Activated T-helper 17 cell treated with anti-CD3 and anti-CD28 coated beads, Interleukin-2, amount 50 U/mL, for 72 hours (primary cell): ENCODE data around the gene NFIB. TPM values are rescaled to one million over a fixed set of nuclear protein-coding genes. Genes with fewer than 3 reads are reported as not detected.
A peak's percentile ranks its signal among the peaks of the same experiment; 100 is the strongest.

ENCODE experiments used
- ATAC-seq: fragments of 150-1000 bp; cut with Tn5 transposase; replicated peaks from 2 replicates; pipeline ENCODE4 v1.10.0; 2021; ENCODE audit warnings: mild to moderate bottlenecking, moderate library complexity
- H3K27ac Mint-ChIP-seq: one replicate; pipeline ENCODE4 v1.8.0; 2022; ENCODE audit warnings: mixed read lengths
- H3K27me3 Mint-ChIP-seq: one replicate; pipeline ENCODE4 v1.8.0; 2022; ENCODE audit warnings: mixed read lengths
- H3K36me3 Mint-ChIP-seq: one replicate; pipeline ENCODE4 v1.8.0; 2022; ENCODE audit warnings: low read depth, mild to moderate bottlenecking, mixed read lengths
- H3K4me1 Mint-ChIP-seq: one replicate; pipeline ENCODE4 v1.8.0; 2022; ENCODE audit warnings: mixed read lengths
- H3K4me3 Mint-ChIP-seq: one replicate; pipeline ENCODE4 v1.8.0; 2022; ENCODE audit warnings: mild to moderate bottlenecking, mixed read lengths
- H3K9me3 Mint-ChIP-seq: one replicate; pipeline ENCODE4 v1.8.0; 2022; ENCODE audit warnings: mixed read lengths
- total RNA-seq, 2 donors: library from RNA; stranded (reverse); gene quantifications; one replicate each; pipeline ENCODE4 v1.2.3, GENCODE V29; 2022

Gene NFIB
- total RNA-seq, 2 donors from 2014 or later = 0.15 TPM; not detected in 1

DNA sequence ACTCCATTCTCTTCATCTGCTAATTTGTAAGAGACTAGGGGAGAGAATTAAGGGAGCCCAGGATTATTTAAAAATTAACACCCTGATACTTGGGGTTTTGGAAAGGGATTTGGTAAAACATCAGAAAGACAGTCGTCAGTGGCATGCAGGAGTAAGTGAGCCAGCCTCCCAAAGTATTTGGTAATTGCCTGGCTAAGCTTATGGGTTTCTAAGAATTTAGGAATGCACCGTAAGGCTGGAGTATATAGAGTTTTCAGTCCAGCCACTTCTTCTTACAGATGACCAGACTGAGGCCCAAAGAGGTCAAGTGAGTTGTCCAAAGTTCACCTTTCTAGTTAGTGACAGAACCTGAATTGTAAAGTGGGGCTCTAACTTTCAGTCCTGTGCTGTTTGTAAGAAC is 25.8 kb upstream of the NFIB start:
- Mint-ChIP-seq H3K9me3 (no peaks in the 10 kb centered on the region), H3K4me1 (no peaks in the 10 kb centered on the region), H3K4me3 (no peak overlapping the region), H3K27me3 (peaks cover 24% of the 10 kb centered on the region), H3K27ac (no peak overlapping the region), H3K36me3 (no peaks in the 10 kb centered on the region)
- no peak for ATAC-seq

DNA sequence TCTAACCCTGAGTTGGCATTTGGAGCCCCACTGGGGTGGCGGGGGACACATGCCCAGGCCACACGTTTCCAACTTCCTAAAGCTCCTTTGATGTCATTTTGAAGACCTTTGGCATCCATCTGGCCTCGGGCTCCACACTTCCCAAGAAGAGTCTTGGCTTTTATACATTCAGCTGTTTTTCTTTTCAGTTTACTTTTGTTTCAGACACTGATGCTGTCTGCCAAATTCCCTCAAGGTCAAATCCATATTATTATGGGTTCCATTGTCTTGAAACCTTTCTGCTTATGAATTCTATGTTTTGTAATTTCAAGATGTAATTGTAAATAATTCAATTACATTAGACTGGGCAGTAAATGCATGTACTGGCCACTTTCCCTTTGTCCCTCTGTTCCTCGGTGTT is 23.7 kb upstream of the NFIB start:
- H3K9me3 Mint-ChIP-seq = no peaks in the 10 kb centered on the region
- H3K4me3 Mint-ChIP-seq = no peak overlapping the region
- no peak for ATAC-seq
- no peaks in the 10 kb centered on the region for H3K4me1 Mint-ChIP-seq
- no peaks in the 10 kb centered on the region for H3K36me3 Mint-ChIP-seq
- H3K27me3 Mint-ChIP-seq = peaks cover 30% of the 10 kb centered on the region
- H3K27ac Mint-ChIP-seq = no peak overlapping the region

DNA sequence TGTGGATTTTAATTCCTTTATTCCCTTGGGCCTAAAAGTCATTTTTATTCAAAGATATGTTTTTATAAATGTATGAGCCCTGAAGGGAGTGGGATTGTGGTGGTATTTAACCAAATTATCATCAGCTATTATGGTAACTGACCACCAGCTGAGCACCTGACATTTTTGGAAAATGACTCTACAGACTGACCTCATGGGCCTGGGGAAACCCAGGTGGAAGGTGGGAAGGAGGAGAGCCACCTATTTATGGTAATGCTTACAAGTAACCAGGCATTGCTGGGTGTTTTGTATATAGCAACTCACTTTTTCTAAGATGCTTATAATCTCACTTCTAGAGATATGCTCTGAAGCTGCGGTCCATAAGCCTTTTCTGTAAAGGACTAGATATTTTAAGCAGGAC is 22.3 kb upstream of the NFIB start:
- no peak overlapping the region for H3K4me3 Mint-ChIP-seq
- no peak for ATAC-seq
- H3K9me3 Mint-ChIP-seq = no peaks in the 10 kb centered on the region
- no peak overlapping the region for H3K27ac Mint-ChIP-seq
- peaks cover 32% of the 10 kb centered on the region for H3K27me3 Mint-ChIP-seq
- H3K36me3 Mint-ChIP-seq = no peaks in the 10 kb centered on the region
- H3K4me1 Mint-ChIP-seq = no peaks in the 10 kb centered on the region

DNA sequence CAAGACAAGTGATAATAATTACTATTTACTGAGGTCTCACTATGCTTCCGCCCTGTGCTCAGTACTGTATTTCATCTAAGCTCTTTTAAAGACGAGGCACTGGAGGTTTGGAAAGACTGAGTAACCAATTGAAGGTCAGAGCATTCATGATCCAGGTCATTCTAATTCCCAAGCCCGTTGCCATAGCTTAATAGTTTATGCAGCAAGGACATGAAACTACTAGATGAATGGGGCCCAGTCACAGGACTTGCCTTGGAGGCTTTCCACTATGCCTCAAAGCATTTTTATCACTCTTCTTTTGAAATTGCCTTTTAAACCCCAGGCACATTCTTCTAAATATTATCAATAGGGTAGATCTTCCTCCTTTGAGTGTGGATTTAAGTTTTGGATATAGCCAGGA is 17.2 kb upstream of the NFIB start:
- Mint-ChIP-seq H3K36me3 (no peaks in the 10 kb centered on the region), H3K27ac (no peak overlapping the region), H3K4me1 (no peaks in the 10 kb centered on the region), H3K9me3 (no peaks in the 10 kb centered on the region), H3K4me3 (no peak overlapping the region), H3K27me3 (peaks cover 18% of the 10 kb centered on the region)
- no peak for ATAC-seq

- no peak overlapping the region for H3K4me3 Mint-ChIP-seq
- H3K27ac Mint-ChIP-seq = no peak overlapping the region
- no peak for ATAC-seq
- no peaks in the 10 kb centered on the region for H3K36me3 Mint-ChIP-seq
- H3K9me3 Mint-ChIP-seq = no peaks in the 10 kb centered on the region
- no peaks in the 10 kb centered on the region for H3K4me1 Mint-ChIP-seq
- peaks cover 13% of the 10 kb centered on the region for H3K27me3 Mint-ChIP-seq
Observed at GRCh38 chr9:14327036-14327435, 13.1 kb upstream of the NFIB start.

GRCh38 chr9:14326264-14326826 is 12.4 kb upstream of the NFIB start:
- peak; percentile 73 for ATAC-seq
- H3K4me1 Mint-ChIP-seq = no peaks in the 10 kb centered on the region
- no peak overlapping the region for H3K4me3 Mint-ChIP-seq
- no peak overlapping the region for H3K27ac Mint-ChIP-seq
- H3K9me3 Mint-ChIP-seq = no peaks in the 10 kb centered on the region
- H3K27me3 Mint-ChIP-seq = peaks cover 13% of the 10 kb centered on the region
- no peaks in the 10 kb centered on the region for H3K36me3 Mint-ChIP-seq

DNA sequence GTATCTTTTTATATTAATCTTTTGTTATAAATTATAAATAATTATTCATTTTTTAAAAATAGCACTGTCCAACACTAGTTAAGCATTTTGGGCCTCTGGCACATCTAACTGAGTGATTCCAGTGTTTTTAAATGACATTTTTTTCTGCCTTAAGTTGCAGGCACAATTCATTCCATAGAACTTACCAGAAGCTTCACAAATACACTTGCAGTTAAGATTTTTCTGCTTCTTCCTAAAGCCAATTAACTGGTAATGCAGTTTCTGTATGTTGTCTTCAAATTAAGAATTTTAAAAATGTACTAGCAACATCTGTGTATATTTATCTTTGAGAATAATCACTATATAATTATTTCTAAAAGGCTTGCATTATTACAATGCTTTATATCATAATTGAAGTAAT is 11.2 kb upstream of the NFIB start:
- Mint-ChIP-seq H3K27me3 (peaks cover 17% of the 10 kb centered on the region), H3K9me3 (no peaks in the 10 kb centered on the region), H3K36me3 (no peaks in the 10 kb centered on the region), H3K4me1 (peaks cover 7% of the 10 kb centered on the region), H3K27ac (no peak overlapping the region), H3K4me3 (no peak overlapping the region)
- ATAC-seq = no peak

- Mint-ChIP-seq H3K27me3 (peaks cover 17% of the 10 kb centered on the region), H3K36me3 (no peaks in the 10 kb centered on the region), H3K9me3 (no peaks in the 10 kb centered on the region), H3K4me3 (peak overlapping the region; percentile 74), H3K4me1 (peaks cover 7% of the 10 kb centered on the region), H3K27ac (no peak overlapping the region)
- no peak for ATAC-seq
Observed at GRCh38 chr9:14323985-14324650, 10.2 kb upstream of the NFIB start.

DNA sequence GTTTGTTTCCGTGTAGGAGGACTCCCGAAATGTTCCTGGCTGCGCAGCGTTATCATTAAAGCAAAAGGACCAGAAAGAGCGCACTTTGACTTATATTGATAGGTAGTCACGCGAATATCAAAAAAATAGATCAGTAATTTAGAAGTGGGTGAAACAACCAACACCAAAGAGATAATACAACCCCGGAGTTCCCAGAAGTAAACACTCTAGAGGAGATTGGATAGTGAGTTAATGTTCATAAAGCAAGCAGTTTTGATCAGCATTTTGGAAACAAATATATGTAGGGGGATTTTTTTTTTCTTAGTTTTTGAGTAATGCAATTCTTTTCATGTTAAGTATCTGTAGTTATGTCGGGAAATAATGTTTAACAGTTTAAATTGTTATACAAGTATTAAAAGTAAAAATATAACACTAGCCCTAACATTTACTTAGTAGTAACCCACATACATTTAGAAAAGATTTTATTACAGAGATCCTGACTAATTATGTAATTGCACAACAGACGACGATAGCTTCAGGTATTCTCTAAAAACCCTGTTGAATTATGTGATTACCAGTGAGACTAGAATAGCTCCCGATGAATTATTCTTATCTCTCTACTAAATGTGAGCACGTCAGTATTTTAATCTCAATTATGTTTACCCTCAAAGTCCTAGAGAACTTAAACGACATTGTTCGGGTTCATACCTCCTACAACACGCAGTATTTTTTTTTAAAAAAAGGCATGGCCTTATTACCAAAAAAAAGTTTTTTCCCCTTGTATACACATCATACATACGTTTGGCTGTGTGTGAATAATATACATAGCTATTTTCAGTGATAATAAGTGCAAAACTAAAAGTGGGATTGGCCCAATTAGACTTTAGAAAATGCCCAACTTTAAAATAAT is 9.4 kb upstream of the NFIB start:
- Mint-ChIP-seq H3K4me1 (peaks cover 7% of the 10 kb centered on the region), H3K4me3 (peak overlapping the region; percentile 74), H3K27ac (peak overlapping the region; percentile 15), H3K36me3 (no peaks in the 10 kb centered on the region), H3K27me3 (peaks cover 17% of the 10 kb centered on the region), H3K9me3 (no peaks in the 10 kb centered on the region)
- ATAC-seq = no peak

DNA sequence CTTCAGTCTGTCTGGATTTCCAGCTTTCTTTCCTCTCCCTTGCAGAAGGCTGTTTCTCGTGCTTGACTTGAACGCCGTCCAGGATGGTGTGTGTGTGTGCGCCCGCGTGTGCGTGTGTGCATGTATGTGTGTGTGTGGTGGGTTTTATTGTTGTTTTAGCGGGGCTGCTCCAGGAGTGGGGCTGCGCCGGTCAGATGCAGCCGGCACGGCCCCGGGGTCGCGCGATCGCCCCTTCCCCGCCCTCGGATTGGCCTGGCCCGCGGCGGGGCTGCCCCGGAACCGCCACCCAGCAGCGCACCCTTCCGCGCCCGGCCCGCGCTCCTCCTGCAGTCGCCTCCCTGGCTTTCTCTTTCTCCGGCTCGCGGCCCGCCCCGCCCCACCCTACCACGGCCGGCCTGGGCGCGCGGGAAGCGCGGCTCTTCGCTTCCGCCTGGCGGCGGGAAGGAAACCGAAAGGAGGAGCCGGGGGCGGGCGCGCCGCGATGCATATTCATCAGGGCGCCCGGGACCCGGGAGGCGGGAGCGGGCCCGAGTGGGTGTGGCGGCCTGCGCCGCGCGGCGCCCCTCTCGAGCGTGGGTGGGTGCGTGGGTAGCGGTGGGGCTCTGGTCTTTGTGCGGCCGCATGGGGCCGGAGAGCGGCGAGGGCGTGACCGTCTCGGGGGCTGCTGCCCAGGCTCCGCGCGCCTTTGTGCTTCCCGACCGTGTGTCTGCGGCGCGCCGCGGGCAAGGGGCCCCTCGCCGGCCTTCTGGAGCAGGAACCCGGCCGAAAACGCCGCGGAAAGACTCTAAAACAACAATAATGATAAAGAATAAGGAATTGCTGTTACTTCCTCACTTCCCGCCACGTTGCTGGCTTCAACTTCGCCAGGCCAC is 8.5 kb upstream of the NFIB start:
- ATAC-seq = peak; percentile 85
- Mint-ChIP-seq H3K27me3 (peaks cover 16% of the 10 kb centered on the region), H3K27ac (peak overlapping the region; percentile 15), H3K4me3 (peak overlapping the region; percentile 74), H3K9me3 (no peaks in the 10 kb centered on the region), H3K4me1 (peaks cover 7% of the 10 kb centered on the region), H3K36me3 (no peaks in the 10 kb centered on the region)

- Mint-ChIP-seq H3K4me1 (peaks cover 7% of the 10 kb centered on the region), H3K9me3 (no peaks in the 10 kb centered on the region), H3K27me3 (peaks cover 21% of the 10 kb centered on the region), H3K27ac (no peak overlapping the region), H3K36me3 (no peaks in the 10 kb centered on the region), H3K4me3 (peak overlapping the region; percentile 74)
- no peak for ATAC-seq
Observed at GRCh38 chr9:14321517-14322130, 7.7 kb upstream of the NFIB start.

DNA sequence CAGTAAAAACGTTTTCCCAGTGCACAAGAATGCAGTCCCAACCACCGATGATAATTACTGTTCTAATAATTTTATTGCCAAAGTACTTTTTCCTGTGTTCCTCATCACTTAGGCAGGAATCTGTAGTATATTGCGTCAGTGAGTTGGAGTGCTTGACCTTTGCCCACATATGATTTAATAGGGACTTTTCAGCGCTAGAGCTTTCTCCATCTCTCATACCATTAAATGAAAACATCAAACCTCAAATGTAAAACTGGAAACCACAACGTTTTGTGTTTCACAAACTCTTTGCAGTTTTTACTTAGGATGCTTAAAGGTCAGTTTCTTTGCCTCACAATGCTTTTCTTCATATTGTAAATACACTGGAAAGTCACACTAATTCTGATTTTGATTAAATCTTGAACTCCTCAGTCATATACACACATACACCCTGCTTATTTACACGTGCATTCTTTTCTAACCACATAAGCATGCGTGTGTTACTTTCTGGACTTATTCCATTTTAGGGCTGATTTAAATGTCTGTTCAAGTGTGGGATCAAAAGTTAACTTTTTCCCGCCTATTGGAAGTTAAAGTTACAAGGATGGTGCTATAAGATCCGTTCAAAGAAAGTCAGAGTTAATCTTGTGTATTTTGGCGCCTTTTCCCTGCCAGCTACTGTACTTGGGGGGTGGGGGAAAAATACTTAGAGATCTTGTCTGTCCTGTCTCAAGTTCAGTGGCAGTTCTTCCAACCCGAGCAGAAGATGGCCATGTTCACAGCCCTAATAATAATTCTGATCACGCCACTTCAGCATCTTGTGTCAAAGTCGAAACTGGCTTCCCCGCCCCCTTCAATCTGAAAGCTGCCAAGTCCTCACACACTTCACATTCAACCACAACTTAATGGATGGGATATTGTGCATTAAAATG is 6.6 kb upstream of the NFIB start:
- Mint-ChIP-seq H3K4me3 (peak overlapping the region; percentile 74), H3K36me3 (peaks cover 6% of the 10 kb centered on the region), H3K27me3 (peaks cover 27% of the 10 kb centered on the region), H3K9me3 (no peaks in the 10 kb centered on the region), H3K27ac (no peak overlapping the region), H3K4me1 (peaks cover 12% of the 10 kb centered on the region)
- ATAC-seq = peak; percentile 19

GRCh38 chr9:14318934-14319580 is 5.1 kb upstream of the NFIB start:
- Mint-ChIP-seq H3K27ac (no peak overlapping the region), H3K4me3 (no peak overlapping the region), H3K4me1 (peaks cover 12% of the 10 kb centered on the region), H3K27me3 (peaks cover 29% of the 10 kb centered on the region), H3K36me3 (peaks cover 13% of the 10 kb centered on the region), H3K9me3 (no peaks in the 10 kb centered on the region)
- ATAC-seq = no peak
